ENCODE results near the gene MTNR1B. TPM values are rescaled to one million over a fixed set of nuclear protein-coding genes. Genes with fewer than 3 reads are reported as not detected.

Gene MTNR1B
- total RNA-seq, 4 donors from 2014 or later: not detected

GRCh38 chr11:92975285-92975684 lies 5.8 kb downstream of the MTNR1B start:
- no peak overlapping the region for H3K27ac ChIP-seq
- 83% methylated on average over 2 of the region's 3 CpGs for WGBS
- H3K4me1 ChIP-seq: no peaks in the 10 kb centered on the region
- no peak overlapping the region for H3K4me3 ChIP-seq
- H3K9me3 ChIP-seq: no peaks in the 10 kb centered on the region
- no peaks in the 10 kb centered on the region for H3K36me3 ChIP-seq
- no peak for DNase-seq (ENCODE audit: low spot score in 2 of 2)
- no peaks in the 10 kb centered on the region for H3K27me3 ChIP-seq
- TF ChIP-seq, protein P1, sequence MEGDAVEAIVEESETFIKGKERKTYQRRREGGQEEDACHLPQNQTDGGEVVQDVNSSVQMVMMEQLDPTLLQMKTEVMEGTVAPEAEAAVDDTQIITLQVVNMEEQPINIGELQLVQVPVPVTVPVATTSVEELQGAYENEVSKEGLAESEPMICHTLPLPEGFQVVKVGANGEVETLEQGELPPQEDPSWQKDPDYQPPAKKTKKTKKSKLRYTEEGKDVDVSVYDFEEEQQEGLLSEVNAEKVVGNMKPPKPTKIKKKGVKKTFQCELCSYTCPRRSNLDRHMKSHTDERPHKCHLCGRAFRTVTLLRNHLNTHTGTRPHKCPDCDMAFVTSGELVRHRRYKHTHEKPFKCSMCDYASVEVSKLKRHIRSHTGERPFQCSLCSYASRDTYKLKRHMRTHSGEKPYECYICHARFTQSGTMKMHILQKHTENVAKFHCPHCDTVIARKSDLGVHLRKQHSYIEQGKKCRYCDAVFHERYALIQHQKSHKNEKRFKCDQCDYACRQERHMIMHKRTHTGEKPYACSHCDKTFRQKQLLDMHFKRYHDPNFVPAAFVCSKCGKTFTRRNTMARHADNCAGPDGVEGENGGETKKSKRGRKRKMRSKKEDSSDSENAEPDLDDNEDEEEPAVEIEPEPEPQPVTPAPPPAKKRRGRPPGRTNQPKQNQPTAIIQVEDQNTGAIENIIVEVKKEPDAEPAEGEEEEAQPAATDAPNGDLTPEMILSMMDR (IDR thresholded peaks at IDR 0.05): no peak
- no peak for TF ChIP-seq POLR2A (IDR thresholded peaks at IDR 0.05)
- no peak for TF ChIP-seq EP300 (IDR thresholded peaks at IDR 0.05)
- no peak for TF ChIP-seq POLR2AphosphoS5 (IDR thresholded peaks at IDR 0.05)

DNA sequence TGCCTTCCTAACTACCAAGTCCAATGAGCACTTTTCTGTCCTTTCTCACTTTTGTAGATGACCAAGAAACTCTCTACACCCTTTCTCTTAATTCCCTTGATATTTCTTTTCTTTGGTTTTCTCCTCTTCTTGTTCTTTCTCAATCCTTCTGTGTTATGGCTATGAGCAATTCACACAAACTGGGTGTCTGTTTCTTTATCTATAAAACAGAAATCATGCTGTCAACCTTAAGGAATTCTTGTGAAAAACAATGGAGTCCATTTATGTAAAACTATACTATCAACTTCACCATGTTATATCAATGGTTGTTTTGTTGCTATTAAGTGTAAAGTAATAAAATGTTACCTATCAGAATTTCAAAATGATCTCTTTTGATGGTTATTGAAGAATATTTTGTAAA lies 7.2 kb downstream of the MTNR1B start:
- H3K9me3 ChIP-seq: no peaks in the 10 kb centered on the region
- no peaks in the 10 kb centered on the region for H3K36me3 ChIP-seq
- no peak overlapping the region for H3K4me3 ChIP-seq
- H3K27ac ChIP-seq: no peak overlapping the region
- no peaks in the 10 kb centered on the region for H3K4me1 ChIP-seq
- H3K27me3 ChIP-seq: no peaks in the 10 kb centered on the region
- no peak for DNase-seq (ENCODE audit: low spot score in 2 of 2)
- TF ChIP-seq POLR2A (IDR thresholded peaks at IDR 0.05) (no peak), POLR2AphosphoS5 (IDR thresholded peaks at IDR 0.05) (no peak), EP300 (IDR thresholded peaks at IDR 0.05) (no peak)
- TF ChIP-seq, protein P1 (IDR thresholded peaks at IDR 0.05): no peak

GRCh38 chr11:92977401-92977800 lies 8.0 kb downstream of the MTNR1B start:
- 80% methylated on average over 2 of the region's 2 CpGs for WGBS
- Histone ChIP-seq H3K9me3 (no peaks in the 10 kb centered on the region), H3K27ac (no peak overlapping the region), H3K4me3 (no peak overlapping the region), H3K4me1 (no peaks in the 10 kb centered on the region), H3K27me3 (no peaks in the 10 kb centered on the region), H3K36me3 (no peaks in the 10 kb centered on the region)
- TF ChIP-seq POLR2A (IDR thresholded peaks at IDR 0.05) (no peak), POLR2AphosphoS5 (IDR thresholded peaks at IDR 0.05) (no peak), EP300 (IDR thresholded peaks at IDR 0.05) (no peak)
- TF ChIP-seq, protein P1 (IDR thresholded peaks at IDR 0.05): no peak
- DNase-seq (ENCODE audit: low spot score in 2 of 2): no peak

DNA sequence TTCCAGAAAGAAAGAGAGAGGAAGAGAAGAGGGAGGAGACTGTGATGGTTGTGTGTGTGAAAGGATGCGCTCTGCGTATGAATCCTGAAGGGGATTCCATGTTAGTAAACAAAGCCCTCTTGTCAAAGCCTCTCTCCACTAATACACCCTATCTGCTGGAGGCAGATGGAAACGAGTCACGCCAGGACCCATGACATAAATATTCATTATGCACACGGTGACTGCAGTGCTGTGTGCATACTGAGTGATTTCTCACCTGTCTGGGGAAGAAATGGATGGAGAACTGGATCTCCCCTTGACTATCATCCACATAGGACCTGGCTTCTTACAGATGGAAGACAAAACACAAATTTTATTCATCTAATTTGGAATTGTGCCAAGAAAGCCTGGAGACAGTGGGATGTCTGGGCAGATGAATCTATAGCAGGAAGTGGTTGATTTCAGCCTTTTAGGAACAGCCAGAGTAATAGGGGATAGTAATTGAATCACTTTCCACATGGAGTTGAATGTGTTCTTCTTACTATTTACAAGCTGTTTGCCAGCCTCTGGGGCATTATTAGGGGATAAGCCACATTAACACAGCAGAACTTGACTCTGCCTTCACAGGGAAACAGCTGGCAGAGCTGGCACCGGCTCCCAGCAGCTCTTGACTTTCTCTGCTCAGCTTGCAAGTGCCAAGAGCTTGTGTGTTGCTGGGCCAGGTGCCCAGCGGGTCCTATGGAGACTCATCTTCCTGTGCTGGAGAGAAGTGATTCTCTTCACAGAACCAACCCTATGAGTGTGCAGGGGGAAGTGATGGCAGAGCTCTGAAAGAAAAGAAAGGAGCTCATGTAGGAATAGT lies 9.0 kb downstream of the MTNR1B start:
- no peak for TF ChIP-seq POLR2A (IDR thresholded peaks at IDR 0.05)
- Histone ChIP-seq H3K9me3 (no peaks in the 10 kb centered on the region), H3K4me1 (no peaks in the 10 kb centered on the region), H3K36me3 (no peaks in the 10 kb centered on the region), H3K4me3 (no peak overlapping the region), H3K27ac (no peak overlapping the region), H3K27me3 (no peaks in the 10 kb centered on the region)
- 47% methylated on average over 7 of the region's 7 CpGs for WGBS
- no peak for DNase-seq (ENCODE audit: low spot score in 2 of 2)

DNA sequence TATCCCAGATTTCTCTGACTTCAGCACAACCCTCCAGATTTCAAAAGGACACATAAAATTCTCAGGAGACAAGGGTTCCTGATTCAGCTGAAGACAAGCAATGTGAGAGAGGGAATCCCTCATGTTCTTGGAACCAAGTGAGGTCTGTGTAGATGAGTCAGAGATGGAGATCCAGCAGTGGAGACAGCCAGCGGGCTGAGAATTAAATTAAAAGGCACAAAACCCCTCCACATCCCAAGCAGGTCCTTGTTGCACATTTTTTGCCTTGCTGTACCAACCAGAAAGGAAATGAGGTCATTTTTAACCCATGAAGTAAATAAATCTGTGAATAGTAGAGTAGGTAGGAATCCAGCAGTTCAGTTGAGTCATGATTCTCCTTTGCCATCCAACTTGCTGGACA lies 9.7 kb downstream of the MTNR1B start:
- no peak for TF ChIP-seq EP300 (IDR thresholded peaks at IDR 0.05)
- TF ChIP-seq POLR2A (IDR thresholded peaks at IDR 0.05): no peak
- no peak for TF ChIP-seq POLR2AphosphoS5 (IDR thresholded peaks at IDR 0.05)
- TF ChIP-seq, protein P1 (IDR thresholded peaks at IDR 0.05): no peak
- no peaks in the 10 kb centered on the region for H3K9me3 ChIP-seq
- WGBS: 67% methylated on average over 1 of the region's 1 CpG

More for the DNA sequence above, 9.7 kb downstream of the MTNR1B start:
- Histone ChIP-seq H3K36me3 (no peaks in the 10 kb centered on the region), H3K27me3 (no peaks in the 10 kb centered on the region), H3K27ac (no peak overlapping the region), H3K4me1 (no peaks in the 10 kb centered on the region), H3K4me3 (no peak overlapping the region)
- DNase-seq (ENCODE audit: low spot score in 2 of 2): no peak
